Measurements from ENCODE around the gene FRAT2. TPM values are rescaled to one million over a fixed set of nuclear protein-coding genes. Genes with fewer than 3 reads are reported as not detected.
"Not testable (repeated sequence)": the region's sequence is repeated elsewhere in the genome, so short reads cannot be mapped to it uniquely, and the experiment has no call there.

Gene FRAT2
- total RNA-seq, 1 donor from 2014 or later = 18.6 TPM

DNA sequence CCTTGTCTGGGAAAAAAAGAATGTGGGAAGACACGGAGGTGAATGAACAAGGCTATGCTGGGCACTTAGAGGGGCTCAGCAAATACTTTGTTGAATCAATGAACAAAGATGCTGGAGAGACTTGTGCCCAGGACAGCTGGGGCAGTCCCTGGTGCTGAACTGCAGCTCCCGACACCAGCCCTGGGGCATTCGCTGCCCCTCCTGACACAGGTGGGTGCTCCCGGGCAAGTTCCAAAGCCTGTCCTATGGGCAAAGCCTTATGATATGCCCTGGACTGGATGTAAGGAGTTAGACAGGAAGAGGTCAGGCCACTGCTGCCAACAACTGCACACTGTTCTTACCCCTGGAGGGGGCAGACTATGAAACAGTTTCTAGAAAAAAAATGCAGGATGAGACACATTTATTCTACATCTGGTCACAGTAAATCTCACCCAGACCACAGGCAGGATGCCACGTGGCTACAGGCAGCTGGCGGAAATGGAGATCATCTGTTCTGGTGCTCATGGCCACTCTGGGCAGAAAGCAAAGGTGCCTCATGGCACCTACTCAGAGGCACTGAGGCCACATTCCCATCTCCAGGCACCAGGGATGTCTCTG is 21.9 kb upstream of the FRAT2 start:
- no peak for DNase-seq (ENCODE audit: low spot score)

DNA sequence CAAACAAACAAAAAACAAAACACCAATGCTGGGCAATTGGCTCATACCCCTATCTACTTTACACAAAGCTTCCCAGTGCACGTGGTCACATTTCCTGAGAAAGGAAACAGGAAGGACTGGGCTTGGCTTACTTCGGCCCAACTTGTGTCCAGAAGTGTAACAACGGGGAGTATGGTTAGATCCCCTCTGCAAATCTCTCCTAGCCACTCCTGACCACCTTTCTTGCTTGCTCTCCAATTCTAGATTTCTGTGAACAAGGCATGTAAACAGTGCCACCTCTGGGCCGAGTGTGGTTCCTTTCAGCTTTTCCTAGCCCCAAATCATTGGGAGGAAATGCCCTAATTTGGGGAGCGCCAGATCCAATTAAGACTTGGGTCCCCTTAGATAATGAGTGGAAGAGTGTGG is 21.0 kb upstream of the FRAT2 start:
- DNase-seq (ENCODE audit: low spot score) = no peak

DNA sequence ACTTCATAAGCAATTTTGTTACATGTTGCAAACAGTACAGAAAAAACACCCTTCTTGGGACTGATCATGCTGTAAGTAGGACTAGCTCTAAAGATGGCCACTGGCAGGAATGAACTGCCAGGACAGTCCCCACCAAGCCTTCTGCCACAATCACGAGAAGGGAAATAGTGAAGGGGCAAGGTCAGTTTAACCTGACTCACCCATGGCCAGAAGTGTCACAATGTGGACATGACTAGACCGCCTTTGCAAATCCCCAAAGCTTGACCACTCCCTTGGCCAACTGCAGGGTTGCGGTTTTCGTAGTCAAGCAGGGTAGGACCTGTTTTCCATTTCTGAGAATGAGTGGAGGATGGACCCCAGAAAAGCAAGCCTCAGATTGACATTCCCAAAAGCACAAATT is 19.4 kb upstream of the FRAT2 start:
- no peak for DNase-seq (ENCODE audit: low spot score)

DNA sequence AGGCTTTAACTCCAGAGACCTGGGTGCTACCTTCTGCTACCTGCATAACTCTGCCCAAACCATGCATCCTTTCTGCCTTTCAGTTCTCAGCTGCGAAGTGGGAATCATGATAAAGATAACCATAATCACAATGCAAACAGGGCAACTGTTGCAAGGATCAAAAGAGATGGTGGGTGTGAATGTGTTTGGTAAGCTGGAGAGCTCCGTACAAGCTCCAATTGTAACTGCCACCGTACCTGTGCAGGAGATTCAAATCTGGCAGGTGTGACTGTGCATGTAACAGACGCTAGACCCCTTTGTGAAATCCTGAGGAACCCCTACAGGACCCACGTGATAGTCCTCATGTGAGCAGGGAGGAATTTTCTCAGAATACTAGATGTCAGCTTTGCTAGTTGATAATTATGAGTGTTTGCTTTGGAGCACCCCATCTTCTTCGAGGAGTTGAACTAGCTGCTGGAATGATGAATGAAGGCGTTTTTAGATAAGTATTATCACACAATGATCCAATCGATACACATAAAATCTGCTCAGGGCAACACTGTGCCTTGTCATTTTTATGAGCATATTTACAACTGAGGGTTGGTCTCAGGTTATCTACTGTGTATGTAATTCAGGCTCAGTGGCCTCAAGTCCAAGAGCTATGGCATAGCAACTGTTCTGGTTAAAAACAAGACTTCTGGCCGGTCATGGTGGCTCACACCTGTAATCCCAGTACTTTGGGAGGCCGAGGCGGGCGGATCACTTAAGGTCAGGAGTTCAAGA is 15.4 kb upstream of the FRAT2 start:
- no peak for DNase-seq (ENCODE audit: low spot score)

DNA sequence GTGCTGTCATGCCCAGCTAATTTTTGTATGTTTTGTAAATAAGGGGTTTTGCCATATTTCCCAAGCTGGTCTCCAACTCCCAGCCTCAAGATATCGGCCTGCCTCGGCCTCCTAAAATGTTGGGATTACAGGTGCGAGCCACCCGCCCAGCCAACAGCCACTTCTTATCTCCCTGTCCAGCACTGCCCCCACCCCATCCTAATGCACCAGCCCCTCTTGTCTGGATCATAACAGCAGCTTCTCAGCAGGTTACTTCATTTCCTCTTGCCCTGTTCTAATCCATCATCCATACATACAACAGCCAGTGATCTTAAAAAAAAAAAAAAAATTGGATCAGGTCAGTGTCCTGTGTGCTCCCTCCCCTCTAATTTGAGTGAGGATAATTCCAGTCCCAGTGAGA is 12.8 kb upstream of the FRAT2 start:
- DNase-seq (ENCODE audit: low spot score) = no peak

DNA sequence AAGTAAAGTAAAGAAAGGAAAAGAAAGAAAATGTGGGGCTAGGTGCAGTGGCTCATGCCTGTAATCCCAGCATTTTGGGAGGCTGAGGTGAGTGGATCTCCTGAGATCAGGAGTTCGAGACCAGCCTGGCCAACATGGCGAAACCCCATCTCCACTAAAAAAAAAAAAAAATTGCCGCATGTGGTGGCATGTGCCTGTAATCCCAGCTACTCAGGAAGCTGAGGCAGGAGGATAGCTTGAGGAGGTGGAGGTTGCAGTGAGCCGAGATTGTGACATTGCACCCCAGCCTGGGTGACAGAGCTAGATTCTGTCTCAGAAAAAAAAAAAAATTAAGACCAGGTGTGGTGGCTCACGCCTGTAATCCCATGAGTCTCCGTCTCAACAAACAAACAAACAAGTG is 9.1 kb upstream of the FRAT2 start:
- DNase-seq (ENCODE audit: low spot score) = not testable (repeated sequence)

DNA sequence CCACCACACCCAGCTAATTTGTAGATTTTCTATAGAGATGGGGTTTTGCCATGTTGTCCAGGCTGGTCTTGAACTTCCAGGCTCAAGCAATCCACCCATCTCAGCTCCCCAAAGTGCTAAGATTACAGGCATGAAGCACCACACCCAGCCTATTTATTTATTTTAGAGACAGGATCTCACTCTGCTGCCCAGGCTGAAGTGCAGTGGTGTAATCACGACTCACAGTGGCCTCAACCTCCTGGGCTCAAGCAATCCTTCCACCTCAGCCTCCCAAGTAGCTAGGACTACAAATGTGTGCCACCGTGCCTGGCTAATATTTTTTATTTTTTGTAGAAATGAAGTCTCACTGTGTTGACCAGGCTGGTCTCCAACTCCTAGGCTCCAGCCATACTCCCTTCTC is 6.9 kb upstream of the FRAT2 start:
- DNase-seq (ENCODE audit: low spot score) = no peak

DNA sequence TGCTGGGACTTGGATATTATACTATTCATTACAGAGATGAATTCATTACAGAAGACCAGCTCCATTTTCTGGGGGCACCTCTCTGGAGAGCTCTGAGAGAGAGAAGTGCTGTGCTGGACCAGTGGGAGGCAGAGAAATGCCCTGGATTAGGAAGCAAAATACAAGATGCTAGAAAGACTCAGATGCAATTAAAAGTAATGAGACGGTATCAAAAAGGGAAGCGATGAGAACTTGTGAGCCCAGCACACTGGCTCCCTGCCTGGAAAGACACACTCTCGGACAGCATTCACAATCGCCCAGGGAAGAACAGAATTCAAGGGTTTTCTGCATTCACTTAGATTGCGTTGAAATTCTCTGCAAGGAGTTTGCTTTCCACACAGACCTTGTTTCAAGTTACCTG is 3.5 kb upstream of the FRAT2 start:
- DNase-seq (ENCODE audit: low spot score) = no peak

DNA sequence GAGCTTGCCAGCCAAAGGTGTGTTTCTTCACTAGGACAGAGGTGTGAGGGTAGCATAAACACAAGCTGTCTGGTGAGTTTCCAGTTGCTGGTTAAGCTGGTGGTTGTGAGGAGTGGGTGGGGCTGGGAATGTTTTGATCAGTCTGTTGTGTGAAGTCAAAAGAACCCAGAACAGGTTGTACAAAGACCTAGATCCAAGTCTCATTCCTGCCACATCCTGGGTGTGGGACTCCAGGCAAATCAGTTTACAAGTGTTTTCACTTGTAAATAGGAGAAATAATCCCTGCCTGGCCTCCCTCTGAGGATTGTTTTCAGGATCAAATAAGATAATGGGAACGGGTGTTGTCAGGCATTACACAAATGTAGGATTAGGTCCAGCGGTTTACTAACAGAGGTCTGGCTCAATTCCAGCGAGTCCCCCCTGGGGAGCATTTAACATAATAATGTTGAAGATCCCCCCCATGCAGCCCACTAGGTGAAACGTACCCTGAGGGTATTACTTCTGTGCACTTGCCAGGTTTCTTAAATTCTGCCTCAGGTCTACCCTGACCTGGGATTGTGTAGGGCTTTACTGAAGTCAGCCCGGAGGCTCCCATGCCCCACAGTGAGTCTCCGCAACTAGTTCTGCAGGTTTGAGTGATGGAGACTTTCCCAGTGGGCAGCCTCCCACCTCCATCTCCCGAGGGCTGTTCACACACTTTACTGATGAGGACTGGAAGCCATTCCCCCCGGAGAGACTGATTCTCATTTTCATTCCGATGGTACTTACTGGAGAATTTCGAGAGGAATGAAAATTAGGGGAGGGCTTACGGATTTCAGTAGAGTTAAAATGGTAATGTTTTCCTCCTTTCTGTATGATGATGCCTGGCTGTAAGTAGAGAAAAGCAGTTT is 2.7 kb upstream of the FRAT2 start:
- peak; percentile 57 for DNase-seq (ENCODE audit: low spot score)

DNA sequence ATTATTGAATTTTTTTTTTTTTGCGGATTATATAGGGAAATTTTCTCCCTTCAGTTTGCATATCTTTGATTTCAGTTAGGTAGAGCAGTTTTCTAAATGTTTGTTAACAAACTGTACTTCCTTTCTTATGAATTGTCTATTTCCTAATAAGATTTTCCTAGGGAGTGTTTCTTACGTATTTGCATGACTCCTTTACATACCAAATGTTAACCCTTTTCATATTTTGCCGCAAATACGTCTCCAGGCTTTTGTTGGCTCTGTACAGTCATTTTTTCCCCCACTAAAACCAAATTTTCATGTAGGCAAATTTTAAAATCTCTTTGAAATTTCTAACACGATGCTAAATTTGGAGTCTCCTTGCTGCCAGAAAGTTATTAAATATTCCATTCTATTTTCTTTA is 1.9 kb upstream of the FRAT2 start:
- no peak for DNase-seq (ENCODE audit: low spot score)

DNA sequence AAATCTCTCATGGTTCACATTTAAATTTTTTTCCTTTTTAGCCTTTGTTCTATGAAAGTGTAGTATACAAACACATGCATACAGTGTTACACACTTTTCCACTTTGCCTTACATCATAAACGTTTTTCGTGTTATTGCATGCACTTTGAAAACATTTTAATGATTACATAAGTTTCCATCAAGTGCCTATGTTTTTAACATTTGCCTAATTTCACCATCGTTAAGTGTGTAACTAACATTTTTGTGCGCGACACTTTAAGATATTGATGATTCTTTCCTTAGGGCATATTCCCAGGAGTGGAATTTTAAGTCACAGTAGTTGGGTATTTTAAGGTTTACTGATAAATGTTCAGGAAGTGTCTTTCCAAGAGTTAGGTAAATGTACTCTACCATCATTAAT is 1.5 kb upstream of the FRAT2 start:
- DNase-seq (ENCODE audit: low spot score) = no peak

DNA sequence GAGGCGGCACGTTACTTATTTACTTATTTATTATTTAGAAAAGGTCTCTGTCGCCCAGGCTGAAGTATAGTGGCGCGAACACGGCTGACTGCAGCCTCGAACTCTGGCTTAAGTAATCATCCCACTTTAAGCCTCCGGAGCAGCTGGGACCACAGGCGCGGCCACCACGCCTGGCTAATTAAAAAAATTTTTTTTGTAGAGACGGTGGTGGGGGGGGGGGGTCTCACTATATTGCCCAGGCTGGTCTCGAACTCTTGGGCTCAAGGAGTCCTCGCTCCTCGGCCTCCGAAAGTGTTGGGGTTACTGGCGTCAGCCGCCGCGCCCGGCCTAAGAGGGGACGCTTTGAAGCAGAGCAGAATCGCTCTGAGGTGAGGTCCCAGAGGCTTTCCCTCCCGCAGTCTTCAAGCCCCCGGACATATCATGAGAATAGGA is 675 bp upstream of the FRAT2 start:
- no peak for DNase-seq (ENCODE audit: low spot score)

DNA sequence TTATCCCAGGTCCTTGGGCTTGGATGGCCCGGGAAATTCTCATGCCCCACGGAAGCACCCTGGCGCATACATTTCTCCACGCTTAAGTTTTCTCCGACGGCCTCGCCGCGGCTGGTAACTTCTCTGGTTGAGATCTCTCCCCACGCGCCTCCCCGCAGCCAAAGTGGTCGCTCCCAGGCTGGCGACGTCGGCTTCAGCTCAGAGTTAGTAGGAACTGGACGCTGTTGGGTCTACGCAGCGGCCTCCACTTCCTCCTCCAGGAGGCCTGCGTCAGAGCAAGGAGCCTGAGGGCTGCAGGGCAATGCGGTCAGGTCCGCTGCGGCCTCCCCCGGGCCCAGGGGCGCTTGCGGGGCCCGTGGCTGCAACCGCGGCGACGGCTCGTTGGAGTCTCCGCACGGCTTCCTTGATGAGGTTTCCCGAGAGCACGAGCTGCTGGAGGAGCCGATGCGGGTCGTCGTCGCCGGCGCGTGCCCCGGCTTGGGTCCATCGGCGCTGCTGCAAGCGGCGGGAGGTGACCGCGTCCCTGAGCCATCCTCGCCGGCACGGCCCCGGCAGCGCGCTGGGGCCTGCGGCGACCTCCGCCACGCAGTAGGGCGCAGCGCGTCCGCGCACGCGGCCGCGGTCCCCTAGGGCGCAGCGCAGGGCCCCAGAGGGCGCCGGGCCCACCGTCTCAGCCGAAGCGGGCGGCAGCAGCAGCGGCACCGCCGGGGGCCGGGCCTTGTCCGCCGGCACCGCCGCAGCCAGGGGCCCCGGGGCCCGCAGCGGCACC is 744 bp downstream of the FRAT2 start:
- DNase-seq (ENCODE audit: low spot score) = peak; percentile 40

DNA sequence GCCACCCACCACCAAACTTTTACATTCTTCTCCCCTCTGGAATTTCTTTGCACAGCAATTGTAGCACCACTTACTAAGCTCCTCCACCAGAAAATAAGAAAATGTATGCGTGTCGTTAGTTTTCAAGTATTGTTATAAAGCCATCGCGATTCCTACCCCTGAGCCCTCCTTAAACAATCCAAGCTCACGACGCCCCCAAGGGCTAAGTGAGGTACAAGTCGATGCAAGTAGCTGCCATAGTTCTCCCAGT is 1.3 kb downstream of the FRAT2 start:
- DNase-seq (ENCODE audit: low spot score) = no peak

DNA sequence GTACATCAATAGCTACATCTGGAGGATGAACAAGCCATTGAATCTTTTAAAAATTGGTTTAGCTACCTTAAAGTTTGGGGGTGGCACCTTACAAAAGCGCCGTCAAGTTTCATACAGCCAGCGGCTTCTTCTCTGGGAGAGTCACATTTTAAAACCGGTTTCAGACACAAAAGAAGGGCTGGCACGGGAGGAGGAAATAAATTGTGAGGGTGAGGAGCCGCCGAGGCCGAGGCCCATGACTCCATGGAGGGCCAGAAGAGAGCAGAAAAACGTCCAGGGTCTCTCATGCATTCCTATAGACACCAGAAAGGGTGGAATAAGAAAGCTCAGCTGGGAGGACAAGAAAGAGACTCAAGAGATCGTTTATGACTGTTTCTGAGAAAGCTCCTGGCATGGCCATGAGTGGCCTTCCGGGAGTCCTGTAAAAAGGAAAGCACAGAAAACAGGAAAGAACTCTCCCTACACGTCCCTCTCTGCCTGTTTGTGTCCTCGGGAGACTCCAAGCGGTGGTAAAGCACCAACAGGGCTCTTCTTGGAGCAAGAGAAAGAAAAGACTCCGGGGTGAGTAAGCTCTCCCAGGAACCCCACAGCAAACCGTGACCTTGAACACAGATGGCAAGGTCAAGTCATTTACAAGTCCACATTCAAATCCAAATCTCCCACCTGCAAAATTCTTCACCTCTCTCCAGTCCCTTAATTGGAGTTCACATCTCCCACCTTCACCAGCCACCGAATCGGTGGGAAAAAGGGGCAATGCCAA is 1.8 kb downstream of the FRAT2 start:
- DNase-seq (ENCODE audit: low spot score) = peak; percentile 61

DNA sequence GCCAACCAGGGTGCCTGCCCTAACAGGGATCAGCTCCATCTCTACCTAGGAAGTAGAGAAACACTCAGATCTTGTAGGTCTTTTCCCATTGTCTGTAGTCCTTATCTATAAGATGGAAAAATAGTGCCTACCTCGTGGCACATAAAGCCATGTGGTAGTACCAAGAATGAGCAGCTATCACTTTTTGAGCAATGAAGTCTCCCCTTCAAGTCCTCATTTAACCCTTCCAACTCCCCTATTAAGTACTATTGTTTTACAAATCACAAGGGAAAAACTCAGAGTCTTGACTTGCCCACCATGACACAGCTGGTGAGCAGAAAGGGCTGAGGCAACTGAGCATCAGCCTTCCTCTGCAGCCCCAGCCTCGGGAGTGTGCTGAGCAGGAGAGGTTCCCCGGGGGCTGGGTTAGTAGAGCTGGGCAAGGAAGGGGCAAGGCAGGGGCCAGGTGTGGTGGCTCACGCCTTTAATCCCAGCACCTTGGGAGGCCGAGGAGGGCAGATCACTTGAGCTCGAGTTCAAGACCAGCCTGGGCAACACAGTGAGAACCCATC is 3.3 kb downstream of the FRAT2 start:
- DNase-seq (ENCODE audit: low spot score) = no peak

DNA sequence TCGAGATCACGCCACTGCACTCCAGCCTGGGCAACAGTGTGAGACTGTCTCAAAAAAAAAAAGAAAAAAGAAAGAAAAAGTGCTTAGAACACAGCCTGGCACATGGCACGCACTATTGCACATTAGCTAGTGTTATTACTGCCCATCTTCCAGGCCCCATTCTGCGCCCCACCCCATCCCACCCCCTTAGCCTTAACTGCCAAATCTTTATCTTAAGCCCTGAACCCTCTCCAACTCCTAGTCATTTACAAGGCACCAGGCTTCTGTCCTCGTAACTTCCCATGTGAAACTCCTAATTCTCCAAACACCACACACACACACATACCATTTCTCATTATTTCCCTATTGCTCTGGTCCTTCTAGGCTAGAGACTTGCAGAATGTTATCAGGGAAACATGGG is 4.8 kb downstream of the FRAT2 start:
- no peak for DNase-seq (ENCODE audit: low spot score)

DNA sequence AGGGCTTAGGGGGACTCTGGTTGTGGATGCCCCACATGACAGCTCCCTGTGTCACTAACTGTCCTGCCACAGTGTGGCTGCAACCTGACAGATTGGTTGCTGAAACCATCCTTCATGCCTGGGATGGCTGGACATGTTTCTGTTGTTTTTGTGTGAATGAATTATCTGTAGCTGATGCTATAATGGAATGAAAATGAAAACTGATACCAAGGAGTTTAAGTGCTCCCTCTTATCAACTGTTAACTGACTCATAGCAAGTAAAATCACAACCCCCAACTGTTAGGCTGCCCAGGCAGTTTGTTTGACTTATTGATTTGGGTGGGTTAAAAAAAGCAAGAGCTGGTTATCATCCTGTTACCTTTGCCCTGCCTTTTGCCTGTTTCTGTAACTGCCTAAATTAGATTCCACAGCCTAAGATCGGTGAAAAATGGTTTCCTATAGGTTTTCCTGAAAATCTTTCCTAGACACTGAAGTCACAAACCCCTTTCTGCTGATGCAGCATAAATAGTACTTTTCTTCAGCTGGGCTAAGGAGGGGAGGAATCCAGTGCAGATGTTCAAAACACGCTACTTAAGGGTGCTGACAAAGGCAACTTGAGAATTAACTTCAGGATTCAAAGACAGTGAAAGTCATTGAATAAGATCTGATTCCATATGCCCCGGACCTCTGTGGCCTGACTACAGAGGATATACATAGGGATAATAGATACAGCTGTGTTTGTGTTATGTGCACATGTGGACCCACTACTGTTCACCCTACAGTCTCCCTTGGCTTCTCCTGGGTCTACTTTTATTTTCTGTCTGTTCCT is 5.7 kb downstream of the FRAT2 start:
- peak; percentile 52 for DNase-seq (ENCODE audit: low spot score)

DNA sequence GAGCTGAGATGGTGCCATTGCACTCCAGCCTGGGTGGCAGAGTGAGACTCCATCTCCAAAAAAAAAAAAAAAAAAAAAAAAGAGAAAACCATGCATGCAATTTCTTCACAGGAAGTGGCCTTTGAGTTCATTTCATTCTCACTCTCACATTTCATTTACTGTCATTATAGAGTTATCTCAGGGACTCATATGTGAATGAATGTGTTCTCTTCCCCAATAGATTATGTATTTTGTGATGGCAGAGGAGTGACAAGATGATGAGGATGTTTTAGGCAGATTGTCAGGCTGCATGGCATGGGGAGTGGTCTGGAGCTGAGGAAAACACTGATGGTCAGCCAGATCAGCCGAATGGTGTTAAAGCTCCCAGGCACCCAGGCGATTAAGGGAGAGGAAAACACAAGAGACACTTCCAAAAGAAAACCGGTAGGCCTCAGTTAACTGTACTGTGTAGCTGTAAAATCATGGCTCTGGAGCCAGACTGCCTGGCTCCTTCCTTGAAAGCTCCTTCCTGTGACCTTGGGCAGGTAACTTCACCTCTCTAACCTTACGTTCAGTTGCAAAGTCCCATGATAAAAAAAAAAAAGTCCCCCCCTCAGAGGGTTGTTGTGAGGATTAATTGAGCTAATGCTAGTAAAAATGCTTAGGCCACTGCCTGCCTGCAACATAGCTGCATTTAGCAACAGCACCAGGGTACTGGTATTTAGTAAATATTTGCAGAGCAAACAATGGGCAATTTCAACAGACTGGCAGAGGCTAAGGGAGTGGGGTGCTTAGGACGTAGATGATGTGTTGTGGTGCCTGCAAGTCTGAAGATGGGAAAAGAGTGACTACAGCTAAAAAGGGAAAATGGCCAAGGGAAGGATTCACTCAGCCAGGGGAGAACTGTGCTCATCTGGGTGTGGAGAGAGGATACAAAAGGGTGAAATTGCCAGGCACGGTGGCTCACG is 6.9 kb downstream of the FRAT2 start:
- DNase-seq (ENCODE audit: low spot score) = peak; percentile 16

Data from mucosa of gallbladder (tissue), 1 donor.